GM12878 (cell line): ENCODE data around the gene SNPH. TPM values are rescaled to one million over a fixed set of nuclear protein-coding genes. Genes with fewer than 3 reads are reported as not detected.

Source experiments
- ATAC-seq: fragments of 200-7000 bp; cut with Tn5 transposase; 3 replicates; pipeline ENCODE4 v1.9.1; 2020; ENCODE audit warnings: mild to moderate bottlenecking, moderate library complexity
- BruUV-seq: library from RNA; stranded (reverse); fragments of 400-500 nt; replicated peaks from 2 replicates; lab custom pipeline; 2021; lab: Mats Ljungman, UMichigan
- CTCF ChIA-PET: fragments of 300-600 bp; sonication (Branson Sonifier 250); formaldehyde crosslinking; extraction: SDS; loops from one replicate; lab custom pipeline; 2021; ENCODE audit warnings: inconsistent platforms; lab: Yijun Ruan, JAX
- POLR2A ChIA-PET: fragments of 350-600 bp; formaldehyde crosslinking; extraction: SDS; loops from one replicate; lab custom pipeline; 2021; ENCODE audit warnings: inconsistent platforms; lab: Charles Lee
- RAD21 ChIA-PET: fragments of 300-600 bp; sonication (Branson Sonifier 250); formaldehyde crosslinking; loops from one replicate; lab custom pipeline; 2023; ENCODE audit warnings: antibody characterized with exemption; ENCODE audit not compliant: unreplicated experiment; lab: Charles Lee
- SMC1A ChIA-PET: fragments of 300-600 bp; sonication (Branson Sonifier 250); formaldehyde crosslinking; loops from one replicate; lab custom pipeline; 2023; ENCODE audit not compliant: unreplicated experiment, uncharacterized antibody; lab: Charles Lee
- DNase-seq: peaks from one replicate; pipeline ENCODE4 v3.0.0-alpha.2; 2011; ENCODE audit warnings: low read depth, low spot score
- FAIRE-seq: peaks from 3 replicates; lab custom pipeline; 2011; peaks lifted over from hg19 to GRCh38; lab: Jason Lieb, UNC
- H2AFZ ChIP-seq: 2 replicates; pipeline ENCODE4 v1.6.0; 2011; ENCODE audit warnings: low read depth, low read length, control low read depth; ENCODE audit not compliant: control insufficient read depth
- H3K27ac ChIP-seq: 2 replicates; pipeline ENCODE4 v1.5.1; 2011; ENCODE audit warnings: control low read depth; ENCODE audit not compliant: control insufficient read depth, insufficient read depth
- H3K27me3 ChIP-seq, 2 experiments: replicated peaks in 1 of 2; 2 replicates each; pipeline versions ENCODE4 v1.6.0 to v1.6.1; 2011; ENCODE audit warnings: low read length in 1 of 2; ENCODE audit not compliant: control insufficient read depth in 2 of 2, insufficient read depth in 2 of 2
- H3K36me3 ChIP-seq, 2 experiments: 2 replicates each; pipeline ENCODE4 v1.5.1; 2011; ENCODE audit warnings: low read length in 1 of 2; ENCODE audit not compliant: control insufficient read depth in 2 of 2, insufficient read depth in 2 of 2
- H3K4me1 ChIP-seq: 2 replicates; pipeline ENCODE4 v1.6.1; 2011; ENCODE audit warnings: mild to moderate bottlenecking, low read length, moderate library complexity, mixed read lengths; ENCODE audit not compliant: control insufficient read depth, insufficient read depth
- H3K4me2 ChIP-seq: 2 replicates; pipeline ENCODE4 v1.6.0; 2011; ENCODE audit warnings: control low read depth; ENCODE audit not compliant: control insufficient read depth, insufficient read depth
- H3K4me3 ChIP-seq: fragments of 200-600 bp; sonication (generic); 2 replicates; pipeline ENCODE4 v1.5.1; 2016
- H3K79me2 ChIP-seq: 2 replicates; pipeline ENCODE4 v1.6.0; 2011; ENCODE audit warnings: low read length; ENCODE audit not compliant: control insufficient read depth, insufficient read depth
- H3K9ac ChIP-seq: 2 replicates; pipeline ENCODE4 v1.8.0; 2011; ENCODE audit warnings: low read length, control low read depth, mixed read lengths; ENCODE audit not compliant: control insufficient read depth, insufficient read depth
- H3K9me3 ChIP-seq: replicated peaks from 3 replicates; pipeline ENCODE4 v1.5.1; 2011; ENCODE audit warnings: mild to moderate bottlenecking, low read length; ENCODE audit not compliant: control insufficient read depth, insufficient read depth
- H4K20me1 ChIP-seq: 2 replicates; pipeline ENCODE4 v1.6.0; 2011; ENCODE audit not compliant: control insufficient read depth, insufficient read depth
- BHLHE40 ChIP-seq, 2 experiments: fragments of 450-650 bp in 1 of 2; IDR thresholded peaks; 2 replicates each; pipeline ENCODE4 v1.6.1; 2011 to 2017; ENCODE audit warnings: low read depth in 2 of 2, borderline replicate concordance in 1 of 2, improper control_type of control experiment in 1 of 2, low read length in 1 of 2, mild to moderate bottlenecking in 1 of 2
- EP300 ChIP-seq, 2 experiments: fragments of 150-350 bp in 1 of 2; IDR thresholded peaks; 2 replicates each; pipeline ENCODE4 v1.6.1; 2011 to 2012; ENCODE audit warnings: low read depth in 2 of 2, low read length in 2 of 2, borderline replicate concordance in 1 of 2, improper control_type of control experiment in 1 of 2, inconsistent platforms in 1 of 2; ENCODE audit not compliant: control insufficient read depth in 1 of 2
- FOXK2 ChIP-seq: fragments of 450-650 bp; IDR thresholded peaks from 2 replicates; pipeline ENCODE4 v1.6.1; 2017; ENCODE audit warnings: mild to moderate bottlenecking, moderate library complexity
- HDAC6 ChIP-seq: fragments of 200-600 bp; sonication (generic); IDR thresholded peaks from one replicate; pipeline ENCODE4 v1.8.0; 2017; ENCODE audit warnings: antibody characterized with exemption; ENCODE audit not compliant: unreplicated experiment
- KLF5 ChIP-seq: fragments of 450-650 bp; IDR thresholded peaks from 2 replicates; pipeline ENCODE4 v1.6.1; 2014; ENCODE audit warnings: mild to moderate bottlenecking; ENCODE audit not compliant: partially characterized antibody
- MEF2B ChIP-seq: fragments of 450-650 bp; IDR thresholded peaks from 2 replicates; pipeline ENCODE4 v1.6.1; 2018; ENCODE audit warnings: mild to moderate bottlenecking, moderate library complexity; ENCODE audit not compliant: partially characterized antibody, poor library complexity, severe bottlenecking
- MYC ChIP-seq: IDR thresholded peaks from 2 replicates; pipeline ENCODE4 v1.6.1; 2011; ENCODE audit warnings: mild to moderate bottlenecking, low read length, moderate library complexity, inconsistent platforms; ENCODE audit not compliant: insufficient read depth, insufficient replicate concordance, insufficient read length, severe bottlenecking
- POLR2A ChIP-seq: IDR thresholded peaks from 2 replicates; pipeline ENCODE4 v1.6.1; 2011; ENCODE audit warnings: low read depth, mild to moderate bottlenecking, low read length
- SIN3A ChIP-seq: IDR thresholded peaks from 2 replicates; pipeline ENCODE4 v1.6.1; 2012; ENCODE audit warnings: low read depth, low read length, improper control_type of control experiment
- WRNIP1 ChIP-seq: IDR thresholded peaks from 2 replicates; pipeline ENCODE4 v1.6.1; 2011; ENCODE audit warnings: low read depth, low read length, improper control_type of control experiment, borderline replicate concordance
- ZBTB11 ChIP-seq: fragments of 450-650 bp; formaldehyde crosslinking; IDR thresholded peaks from 2 replicates; pipeline ENCODE4 v1.5.0; 2022; ENCODE audit warnings: mild to moderate bottlenecking, missing genetic modification characterization
- ZBTB40 ChIP-seq: fragments of 450-650 bp; IDR thresholded peaks from 2 replicates; pipeline ENCODE4 v1.6.1; 2016; ENCODE audit warnings: mild to moderate bottlenecking, moderate library complexity, borderline replicate concordance
- WGBS: methylation state at CpG from one replicate; pipeline ENCODE4 v1.1.6; 2016; ENCODE audit warnings: low lambda C conversion rate; ENCODE audit not compliant: insufficient replicate concordance, insufficient coverage; ENCODE audit errors: missing lambda C conversion rate; 5-methylcytosine and 5-hydroxymethylcytosine counted together
- in situ Hi-C: fragments of 300-500 bp; cut with MboI; formaldehyde crosslinking; loops from 9 replicates; pipeline ENCODE4 v1.14.3; 2018; ENCODE audit warnings: mixed read lengths
- intact Hi-C: fragments of 100-400 bp; cut with micrococcal nuclease; formaldehyde crosslinking; loops from one replicate; pipeline ENCODE4 v1.14.2; 2022; ENCODE audit not compliant: unreplicated experiment
- polyA plus RNA-seq, 11 experiments: library from polyadenylated mRNA; depleted of rRNA in 4 of 11; unstranded in 6 of 11; stranded (reverse) in 5 of 11; fragments of >200 nt; fragmentation: Nextera tagmentation in 4 of 11; fragmentation: Illumina TruSeq in 1 of 11; extraction: Ambion mirVana in 4 of 11; extraction: Trizol in 1 of 11; gene quantifications; 1 replicate in 1 of 11; 2 replicates in 10 of 11; pipeline versions ENCODE4 v1.2.1 to v1.2.3, GENCODE V29; 2011 to 2016; ENCODE audit warnings: inconsistent platforms in 2 of 11, missing spikeins in 2 of 11, low read depth in 1 of 11
- total RNA-seq, 4 experiments: library from RNA; depleted of rRNA in 3 of 4; stranded (reverse); fragments of >200 nt in 3 of 4; fragmentation: Illumina TruSeq in 1 of 4; extraction: Trizol in 1 of 4; gene quantifications; 2 replicates each; pipeline versions ENCODE4 v1.2.1 to v1.2.3, GENCODE V29; 2013 to 2021

SNPH gene
- total and polyA plus RNA-seq, 10 of the 15 experiments (the other 5 are each of a cell fraction or from before 2014, with no cell fraction given): 0.02 to 0.45 (median 0.34) TPM; not detected in 2

GRCh38 chr20:1309439-1309847 is 43.3 kb downstream of the SNPH start:
- ATAC-seq (no peak), DNase-seq (no peak)
- H3K4me3 ChIP-seq: no peak overlapping the region
- in situ Hi-C loops: no loop called here
- H3K27ac ChIP-seq: no peak overlapping the region
- 78% methylated on average over 12 of the region's 12 CpGs for WGBS
- CTCF ChIA-PET: interaction anchor here (1.0 kb wide), 1 partner anchor 194 kb away, joined by 3 read pairs; no protein-coding TSS in a partner anchor
- SMC1A ChIA-PET: interaction anchor here (0.6 to 0.9 kb wide), 2 partner anchors 127 to 199 kb away, joined by 3 read pairs; no protein-coding TSS in a partner anchor
- H4K20me1 ChIP-seq: no peaks in the 10 kb centered on the region
- H3K79me2 ChIP-seq: no peaks in the 10 kb centered on the region
- POLR2A ChIA-PET: no interaction called here
- H3K36me3 ChIP-seq: no peaks in the 10 kb centered on the region
- intact Hi-C loops: no loop called here
- no TSS peak for BruUV-seq
- TF ChIP-seq HDAC6: no peak
- TF ChIP-seq EP300 (IDR thresholded peaks at IDR 0.05; ENCODE audit: borderline replicate concordance in 1 of 2, control insufficient read depth in 1 of 2, low read depth in 2 of 2, low read length in 2 of 2): no peak
- no peak for TF ChIP-seq FOXK2
- no peak for TF ChIP-seq WRNIP1
- no peak for TF ChIP-seq BHLHE40 (IDR thresholded peaks at IDR 0.05; ENCODE audit: borderline replicate concordance in 1 of 2, low read depth in 2 of 2, low read length in 1 of 2)
- no peak for TF ChIP-seq SIN3A
- no peak for TF ChIP-seq KLF5
- no peak for TF ChIP-seq POLR2A
- TF ChIP-seq ZBTB40: no peak
- no peak for TF ChIP-seq ZBTB11
- TF ChIP-seq MEF2B: no peak
- no peak for TF ChIP-seq MYC
- TF ChIP-seq, all 136 proteins: peak for 0
- Histone ChIP-seq H3K9me3 (no peaks in the 10 kb centered on the region), H3K4me1 (no peaks in the 10 kb centered on the region), H2AFZ (no peak overlapping the region), H3K27me3 (no peaks in the 10 kb centered on the region), H3K4me2 (no peak overlapping the region), H3K9ac (no peak overlapping the region)
- RAD21 ChIA-PET: no interaction called here
- no peak for FAIRE-seq
